OCI-LY1 (cell line): ENCODE results near the gene IFT57.

Source experiments
- H2AFZ ChIP-seq: fragments of 200-600 bp; sonication (generic), shearing (Covaris generic); 2 replicates; pipeline ENCODE4 v1.6.0; 2014; ENCODE audit warnings: antibody characterized with exemption, mild to moderate bottlenecking, low read length
- H3F3A ChIP-seq: fragments of 200-600 bp; sonication (generic), shearing (Covaris generic); 2 replicates; pipeline ENCODE4 v1.6.0; 2014; ENCODE audit warnings: mild to moderate bottlenecking, antibody characterized with exemption, low read length, moderate library complexity; ENCODE audit not compliant: insufficient read depth
- H3K27ac ChIP-seq: fragments of 200-600 bp; sonication (generic); 2 replicates; pipeline ENCODE4 v1.5.1; 2014; ENCODE audit warnings: low read length, mixed run types, mild to moderate bottlenecking, low read depth; ENCODE audit not compliant: poor library complexity, severe bottlenecking
- H3K27me3 ChIP-seq: fragments of 200-600 bp; sonication (generic); 2 replicates; pipeline ENCODE4 v1.6.0; 2014; ENCODE audit warnings: antibody characterized with exemption, mild to moderate bottlenecking, low read length, moderate library complexity; ENCODE audit not compliant: insufficient read depth
- H3K36me3 ChIP-seq: fragments of 200-600 bp; sonication (generic); 2 replicates; pipeline ENCODE4 v1.6.1; 2014; ENCODE audit warnings: mild to moderate bottlenecking, antibody characterized with exemption, low read length, moderate library complexity, mixed read lengths; ENCODE audit not compliant: insufficient read depth
- H3K4me1 ChIP-seq: fragments of 200-600 bp; sonication (generic); 2 replicates; pipeline ENCODE4 v1.5.1; 2014; ENCODE audit warnings: mild to moderate bottlenecking, low read length, moderate library complexity; ENCODE audit not compliant: insufficient read depth, severe bottlenecking
- H3K4me2 ChIP-seq: fragments of 200-600 bp; sonication (generic), shearing (Covaris generic); 2 replicates; pipeline ENCODE4 v1.6.1; 2014; ENCODE audit warnings: low read length
- H3K4me3 ChIP-seq: fragments of 200-600 bp; sonication (generic); 2 replicates; pipeline ENCODE4 v1.5.1; 2014; ENCODE audit warnings: low read length, low read depth, mild to moderate bottlenecking, mixed read lengths; ENCODE audit not compliant: poor library complexity, severe bottlenecking
- H3K79me2 ChIP-seq: fragments of 200-600 bp; shearing (Covaris generic); 2 replicates; pipeline ENCODE4 v1.6.1; 2016; ENCODE audit warnings: mixed run types, low read length, mixed read lengths; ENCODE audit not compliant: insufficient read depth
- H3K9ac ChIP-seq: fragments of 200-600 bp; sonication (generic), shearing (Covaris generic); 2 replicates; pipeline ENCODE4 v1.6.1; 2014; ENCODE audit warnings: mild to moderate bottlenecking, low read length, mixed read lengths
- H3K9me2 ChIP-seq: fragments of 200-600 bp; sonication (generic), shearing (Covaris generic); 2 replicates; pipeline ENCODE4 v1.6.1; 2014; ENCODE audit warnings: low read depth, mild to moderate bottlenecking, low read length, mixed read lengths
- H3K9me3 ChIP-seq: fragments of 200-600 bp; shearing (Covaris generic); 2 replicates; pipeline ENCODE4 v1.6.1; 2014; ENCODE audit warnings: low read length, mixed read lengths
- H4K20me1 ChIP-seq: fragments of 200-600 bp; sonication (generic), shearing (Covaris generic); 2 replicates; pipeline ENCODE4 v1.6.0; 2016; ENCODE audit warnings: mild to moderate bottlenecking, low read length; ENCODE audit not compliant: insufficient read depth
- CTCF ChIP-seq: fragments of 200-600 bp; sonication (generic), shearing (Covaris generic); IDR thresholded peaks from 2 replicates; pipeline ENCODE4 v1.5.1; 2017; ENCODE audit warnings: mild to moderate bottlenecking, antibody characterized with exemption, low read length, moderate library complexity, mixed read lengths
- EZH2 ChIP-seq: fragments of 200-600 bp; sonication (generic), shearing (Covaris generic); IDR thresholded peaks from 2 replicates; pipeline ENCODE4 v1.8.0; 2017; ENCODE audit warnings: borderline replicate concordance, mixed run types, mild to moderate bottlenecking, antibody characterized with exemption, low read length, moderate library complexity, mixed read lengths

IFT57 gene

GRCh38 chr3:108137460-108137814 lies 84.8 kb downstream of the IFT57 start:
- TF ChIP-seq CTCF (no peak), EZH2 (no peak)
- H3K4me3 ChIP-seq, result no peak overlapping the region
- no peak overlapping the region for H3K4me2 ChIP-seq
- peaks cover 9% of the 10 kb centered on the region for H3K79me2 ChIP-seq
- H3K27me3 ChIP-seq, result no peaks in the 10 kb centered on the region
- peaks cover 50% of the 10 kb centered on the region for H3K36me3 ChIP-seq
- no peaks in the 10 kb centered on the region for H3K9me2 ChIP-seq
- peaks cover 33% of the 10 kb centered on the region for H3K4me1 ChIP-seq
- no peaks in the 10 kb centered on the region for H3K9me3 ChIP-seq
- no peaks in the 10 kb centered on the region for H3F3A ChIP-seq
- H4K20me1 ChIP-seq, result no peaks in the 10 kb centered on the region
- H3K9ac ChIP-seq, result no peak overlapping the region
- no peak overlapping the region for H3K27ac ChIP-seq
- no peak overlapping the region for H2AFZ ChIP-seq

- Histone ChIP-seq H3F3A (no peaks in the 10 kb centered on the region), H3K4me1 (peaks cover 39% of the 10 kb centered on the region), H4K20me1 (no peaks in the 10 kb centered on the region), H3K4me3 (no peak overlapping the region), H3K36me3 (peaks cover 56% of the 10 kb centered on the region), H3K9ac (no peak overlapping the region), H3K27me3 (no peaks in the 10 kb centered on the region), H3K9me2 (no peaks in the 10 kb centered on the region), H3K27ac (peak overlapping the region; percentile 8), H2AFZ (no peak overlapping the region), H3K9me3 (no peaks in the 10 kb centered on the region), H3K79me2 (peaks cover 13% of the 10 kb centered on the region), H3K4me2 (peak overlapping the region; percentile 16; the same call in 1 of the 2 replicates)
- no peak for TF ChIP-seq CTCF
Observed at GRCh38 chr3:108136561-108137459, 85.4 kb downstream of the IFT57 start.

GRCh38 chr3:108134555-108134880 lies 87.7 kb downstream of the IFT57 start:
- Histone ChIP-seq H3K4me2 (peak overlapping the region; percentile 55), H3K79me2 (peaks cover 13% of the 10 kb centered on the region), H3F3A (no peaks in the 10 kb centered on the region), H3K36me3 (peaks cover 62% of the 10 kb centered on the region), H3K9me3 (no peaks in the 10 kb centered on the region), H4K20me1 (no peaks in the 10 kb centered on the region), H3K4me1 (peaks cover 62% of the 10 kb centered on the region), H3K9me2 (no peaks in the 10 kb centered on the region), H2AFZ (no peak overlapping the region), H3K9ac (no peak overlapping the region), H3K27me3 (no peaks in the 10 kb centered on the region), H3K27ac (peak overlapping the region; percentile 52), H3K4me3 (no peak overlapping the region)
- TF ChIP-seq EZH2 (no peak), CTCF (no peak)
